SK-N-SH treated with all-trans-retinoic acid at 6 μM for 48 hours (cell line): Measurements from ENCODE around the gene C1R.

ENCODE experiments used
- ATAC-seq: fragments of 200-7000 bp; cut with Tn5 transposase; 3 replicates; pipeline ENCODE4 v1.9.1; 2020; ENCODE audit warnings: mild to moderate bottlenecking, moderate library complexity
- ARNTL ChIP-seq: fragments of 450-650 bp; formaldehyde crosslinking; IDR thresholded peaks from 2 replicates; pipeline ENCODE4 v1.5.0; 2020; ENCODE audit warnings: low read depth, mild to moderate bottlenecking, moderate library complexity, borderline replicate concordance
- BACH2 ChIP-seq: fragments of 250-450 bp; sonication (Bioruptor Pico); IDR thresholded peaks from 2 replicates; pipeline ENCODE4 v1.9.0; 2021; ENCODE audit warnings: mild to moderate bottlenecking, borderline replicate concordance
- CSDC2 ChIP-seq: fragments of 250-450 bp; sonication (Bioruptor Pico); IDR thresholded peaks from 2 replicates; pipeline ENCODE4 v1.5.0; 2020; ENCODE audit warnings: mild to moderate bottlenecking, moderate library complexity
- ESRRG ChIP-seq: fragments of 250-450 bp; sonication (Bioruptor Pico); IDR thresholded peaks from 2 replicates; pipeline ENCODE4 v1.6.1; 2021; ENCODE audit warnings: mild to moderate bottlenecking
- GLIS3 ChIP-seq: fragments of 250-450 bp; sonication (Bioruptor Pico); IDR thresholded peaks from 2 replicates; pipeline ENCODE4 v1.5.0; 2020; ENCODE audit warnings: mild to moderate bottlenecking, moderate library complexity
- ISL1 ChIP-seq: fragments of 250-450 bp; sonication (Bioruptor Pico); IDR thresholded peaks from 2 replicates; pipeline ENCODE4 v2.1.2; 2022; ENCODE audit warnings: mild to moderate bottlenecking, moderate library complexity
- OSR1 ChIP-seq: fragments of 250-450 bp; sonication (Bioruptor Pico); IDR thresholded peaks from 2 replicates; pipeline ENCODE4 v1.8.0; 2022; ENCODE audit warnings: moderate library complexity, mild to moderate bottlenecking, inconsistent platforms
- RARB ChIP-seq: fragments of 250-450 bp; sonication (Bioruptor Pico); IDR thresholded peaks from 2 replicates; pipeline ENCODE4 v1.8.0; 2021; ENCODE audit warnings: mild to moderate bottlenecking, moderate library complexity
- SNAI2 ChIP-seq: fragments of 250-450 bp; sonication (Bioruptor Pico); IDR thresholded peaks from 2 replicates; pipeline ENCODE4 v1.5.0; 2020; ENCODE audit warnings: mild to moderate bottlenecking, moderate library complexity
- TOX ChIP-seq: fragments of 250-450 bp; sonication (Bioruptor Pico); IDR thresholded peaks from 2 replicates; pipeline ENCODE4 v1.8.0; 2021; ENCODE audit warnings: mild to moderate bottlenecking, moderate library complexity, borderline replicate concordance
- ZFP3 ChIP-seq: fragments of 250-450 bp; sonication (Bioruptor Pico); IDR thresholded peaks from 2 replicates; pipeline ENCODE4 v1.5.0; 2020; ENCODE audit warnings: mild to moderate bottlenecking, moderate library complexity
- ZFP30 ChIP-seq: fragments of 450-650 bp; formaldehyde crosslinking; IDR thresholded peaks from 2 replicates; pipeline ENCODE4 v1.5.0; 2022; ENCODE audit warnings: mild to moderate bottlenecking, moderate library complexity
- ZNF565 ChIP-seq: fragments of 450-650 bp; formaldehyde crosslinking; conservative IDR thresholded peaks from 2 replicates; pipeline ENCODE4 v1.5.0; 2020; ENCODE audit warnings: low read depth, mild to moderate bottlenecking, moderate library complexity
- ZNF70 ChIP-seq: fragments of 450-650 bp; formaldehyde crosslinking; IDR thresholded peaks from 2 replicates; pipeline ENCODE4 v1.5.0; 2020; ENCODE audit warnings: mild to moderate bottlenecking, moderate library complexity
- ZNF8 ChIP-seq: fragments of 450-650 bp; formaldehyde crosslinking; IDR thresholded peaks from 2 replicates; pipeline ENCODE4 v1.5.0; 2020; ENCODE audit warnings: mild to moderate bottlenecking, moderate library complexity
- TF ChIP-seq, protein P1 (sequence below): fragments of 250-450 bp; sonication (Bioruptor Pico); IDR thresholded peaks from 2 replicates; pipeline ENCODE4 v1.5.0; 2020; ENCODE audit warnings: mild to moderate bottlenecking, moderate library complexity
- TF ChIP-seq, protein P2 (sequence below): fragments of 250-450 bp; sonication (Bioruptor Pico); IDR thresholded peaks from 2 replicates; pipeline ENCODE4 v1.5.1; 2020; ENCODE audit warnings: low read depth, mild to moderate bottlenecking, moderate library complexity
- TF ChIP-seq, protein P3 (sequence below): fragments of 250-450 bp; sonication (Bioruptor Pico); IDR thresholded peaks from 2 replicates; pipeline ENCODE4 v1.8.0; 2021; ENCODE audit warnings: low read depth, mild to moderate bottlenecking, moderate library complexity, borderline replicate concordance
- TF ChIP-seq, protein P4 (sequence below): fragments of 250-450 bp; sonication (Bioruptor Pico); IDR thresholded peaks from 2 replicates; pipeline ENCODE4 v1.5.1; 2021; ENCODE audit warnings: mild to moderate bottlenecking, moderate library complexity
- TF ChIP-seq, protein P5 (sequence below): fragments of 250-450 bp; sonication (Bioruptor Pico); IDR thresholded peaks from 2 replicates; pipeline ENCODE4 v1.8.0; 2020; ENCODE audit warnings: mild to moderate bottlenecking, moderate library complexity, borderline replicate concordance

Gene C1R

DNA sequence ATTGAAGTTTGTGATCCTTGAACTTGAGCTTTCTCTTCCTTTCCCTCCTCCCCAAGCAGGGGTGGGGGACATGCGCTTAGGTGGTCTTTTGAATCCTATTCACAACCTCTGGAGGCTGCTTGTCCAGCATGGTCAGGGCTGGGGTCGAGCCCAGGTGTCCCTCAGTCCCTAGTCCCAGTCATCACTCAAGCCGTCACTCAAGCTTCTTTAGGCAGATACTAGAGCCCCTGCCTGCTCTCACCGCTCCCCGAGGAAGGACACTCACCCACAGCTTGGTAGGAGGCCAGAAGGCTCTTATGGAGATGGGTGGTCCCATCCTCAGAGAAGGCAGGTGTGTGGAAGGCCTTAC, 17.3 kb upstream of the C1R start:
- no peak for TF ChIP-seq SNAI2 (CRISPR knock-in tag)
- no peak for TF ChIP-seq CSDC2 (CRISPR knock-in tag)
- TF ChIP-seq, protein P1, sequence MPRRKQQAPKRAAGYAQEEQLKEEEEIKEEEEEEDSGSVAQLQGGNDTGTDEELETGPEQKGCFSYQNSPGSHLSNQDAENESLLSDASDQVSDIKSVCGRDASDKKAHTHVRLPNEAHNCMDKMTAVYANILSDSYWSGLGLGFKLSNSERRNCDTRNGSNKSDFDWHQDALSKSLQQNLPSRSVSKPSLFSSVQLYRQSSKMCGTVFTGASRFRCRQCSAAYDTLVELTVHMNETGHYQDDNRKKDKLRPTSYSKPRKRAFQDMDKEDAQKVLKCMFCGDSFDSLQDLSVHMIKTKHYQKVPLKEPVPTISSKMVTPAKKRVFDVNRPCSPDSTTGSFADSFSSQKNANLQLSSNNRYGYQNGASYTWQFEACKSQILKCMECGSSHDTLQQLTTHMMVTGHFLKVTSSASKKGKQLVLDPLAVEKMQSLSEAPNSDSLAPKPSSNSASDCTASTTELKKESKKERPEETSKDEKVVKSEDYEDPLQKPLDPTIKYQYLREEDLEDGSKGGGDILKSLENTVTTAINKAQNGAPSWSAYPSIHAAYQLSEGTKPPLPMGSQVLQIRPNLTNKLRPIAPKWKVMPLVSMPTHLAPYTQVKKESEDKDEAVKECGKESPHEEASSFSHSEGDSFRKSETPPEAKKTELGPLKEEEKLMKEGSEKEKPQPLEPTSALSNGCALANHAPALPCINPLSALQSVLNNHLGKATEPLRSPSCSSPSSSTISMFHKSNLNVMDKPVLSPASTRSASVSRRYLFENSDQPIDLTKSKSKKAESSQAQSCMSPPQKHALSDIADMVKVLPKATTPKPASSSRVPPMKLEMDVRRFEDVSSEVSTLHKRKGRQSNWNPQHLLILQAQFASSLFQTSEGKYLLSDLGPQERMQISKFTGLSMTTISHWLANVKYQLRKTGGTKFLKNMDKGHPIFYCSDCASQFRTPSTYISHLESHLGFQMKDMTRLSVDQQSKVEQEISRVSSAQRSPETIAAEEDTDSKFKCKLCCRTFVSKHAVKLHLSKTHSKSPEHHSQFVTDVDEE (CRISPR knock-in tag), result no peak
- no peak for TF ChIP-seq ZNF70 (CRISPR knock-in tag)
- no peak for TF ChIP-seq RARB (CRISPR knock-in tag)
- no peak for TF ChIP-seq GLIS3 (CRISPR knock-in tag)
- TF ChIP-seq ZFP3 (CRISPR knock-in tag), result no peak
- TF ChIP-seq ZNF8, result no peak
- TF ChIP-seq, protein P2, sequence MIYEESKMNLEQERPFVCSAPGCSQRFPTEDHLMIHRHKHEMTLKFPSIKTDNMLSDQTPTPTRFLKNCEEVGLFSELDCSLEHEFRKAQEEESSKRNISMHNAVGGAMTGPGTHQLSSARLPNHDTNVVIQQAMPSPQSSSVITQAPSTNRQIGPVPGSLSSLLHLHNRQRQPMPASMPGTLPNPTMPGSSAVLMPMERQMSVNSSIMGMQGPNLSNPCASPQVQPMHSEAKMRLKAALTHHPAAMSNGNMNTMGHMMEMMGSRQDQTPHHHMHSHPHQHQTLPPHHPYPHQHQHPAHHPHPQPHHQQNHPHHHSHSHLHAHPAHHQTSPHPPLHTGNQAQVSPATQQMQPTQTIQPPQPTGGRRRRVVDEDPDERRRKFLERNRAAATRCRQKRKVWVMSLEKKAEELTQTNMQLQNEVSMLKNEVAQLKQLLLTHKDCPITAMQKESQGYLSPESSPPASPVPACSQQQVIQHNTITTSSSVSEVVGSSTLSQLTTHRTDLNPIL, result no peak
- ATAC-seq, result no peak

DNA sequence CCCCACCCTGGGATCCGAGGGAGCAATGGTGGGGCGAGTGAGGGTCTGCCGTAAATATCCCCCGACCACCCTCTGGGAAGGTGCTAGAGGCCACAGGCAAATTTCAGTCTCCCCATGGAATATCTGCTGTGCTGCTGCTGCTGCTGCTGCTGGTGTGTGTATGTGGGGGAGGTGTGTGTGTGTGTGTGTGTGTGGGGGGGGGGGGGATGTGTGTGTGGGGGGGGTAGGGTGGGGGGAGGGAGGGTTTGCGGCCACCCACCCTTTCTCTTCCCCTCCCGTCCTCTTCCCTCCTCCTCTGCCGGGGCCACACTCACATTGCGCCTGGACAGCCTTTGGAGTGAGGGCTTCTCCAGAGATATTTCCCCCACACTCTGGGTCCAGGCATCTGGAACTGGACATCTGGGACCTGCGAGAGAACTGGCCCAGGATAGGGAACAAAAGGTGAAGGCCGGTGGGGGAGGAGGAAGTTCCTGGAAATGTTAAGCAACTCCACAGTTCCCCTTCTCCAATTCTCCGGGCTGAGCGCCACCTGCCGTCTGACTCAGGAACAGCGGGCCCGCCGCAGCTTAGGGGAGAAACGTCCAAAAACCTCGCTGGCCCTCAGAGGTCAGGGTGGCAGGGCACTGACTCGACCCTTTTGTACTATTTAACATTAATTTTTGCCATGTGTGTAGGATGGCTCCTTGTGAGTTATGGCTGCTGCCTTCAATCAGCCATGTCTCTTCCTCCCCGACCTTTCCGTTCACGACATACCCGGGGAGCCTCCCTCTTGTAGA, 16.7 kb upstream of the C1R start, which contains the start of gene C1RL:
Gene C1RL (minus strand): TSS at position 419 of the 776 bp plus-strand sequence. CDS start 34 bp downstream, at position 385.
- peak; percentile 83 for ATAC-seq
- TF ChIP-seq ZNF565 (CRISPR knock-in tag) (no peak), ZFP30 (CRISPR knock-in tag) (no peak), ISL1 (CRISPR knock-in tag) (no peak), CSDC2 (CRISPR knock-in tag) (no peak), BACH2 (CRISPR knock-in tag) (no peak), SNAI2 (CRISPR knock-in tag) (no peak), GLIS3 (CRISPR knock-in tag) (no peak), ARNTL (CRISPR knock-in tag) (no peak), TOX (CRISPR knock-in tag) (no peak), OSR1 (CRISPR knock-in tag) (no peak)
- TF ChIP-seq, protein P1 (CRISPR knock-in tag), result no peak
- TF ChIP-seq, all 23 proteins: peak for 0

DNA sequence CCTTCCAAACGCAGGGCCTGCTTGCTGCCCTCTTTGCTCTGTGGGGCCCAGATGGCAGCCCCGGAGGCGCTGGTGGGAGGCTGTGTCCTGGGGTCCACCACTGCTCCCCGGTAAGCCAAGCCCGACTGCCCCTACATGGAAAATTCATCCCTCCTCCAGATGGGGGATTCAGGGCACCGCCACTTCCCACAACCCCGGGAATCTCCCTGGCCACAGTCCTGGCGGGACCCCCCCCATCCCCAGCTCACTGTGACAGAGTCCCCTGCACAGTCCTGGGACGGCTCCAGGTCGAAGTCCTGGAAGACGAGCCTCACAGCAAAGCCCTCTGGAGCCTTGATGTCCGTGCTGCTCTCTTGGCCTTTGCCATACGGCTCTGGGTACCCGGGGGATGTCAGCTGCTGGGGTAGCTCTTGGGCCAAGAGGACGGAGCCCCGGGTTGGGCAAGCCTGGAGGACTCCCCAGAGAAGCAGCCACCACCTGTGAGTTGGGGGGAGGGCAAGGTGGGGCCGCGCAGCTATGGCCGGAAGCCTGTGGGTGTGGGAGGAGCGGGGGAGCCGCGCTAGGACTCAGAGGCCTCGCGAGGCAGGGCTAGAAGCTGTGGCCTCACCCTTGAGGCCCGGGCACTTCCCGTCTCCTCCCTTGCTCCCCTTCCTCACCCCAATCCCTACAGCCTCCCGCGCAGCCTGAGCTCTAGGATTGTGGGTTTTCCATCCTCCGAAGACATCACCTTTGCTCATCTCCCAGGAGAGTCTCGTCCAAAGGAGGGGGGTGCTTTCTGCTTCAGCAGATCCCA, 16.0 kb upstream of the C1R start:
- no peak for TF ChIP-seq TOX (CRISPR knock-in tag)
- TF ChIP-seq GLIS3 (CRISPR knock-in tag), result no peak
- TF ChIP-seq SNAI2 (CRISPR knock-in tag), result no peak
- TF ChIP-seq, protein P3, sequence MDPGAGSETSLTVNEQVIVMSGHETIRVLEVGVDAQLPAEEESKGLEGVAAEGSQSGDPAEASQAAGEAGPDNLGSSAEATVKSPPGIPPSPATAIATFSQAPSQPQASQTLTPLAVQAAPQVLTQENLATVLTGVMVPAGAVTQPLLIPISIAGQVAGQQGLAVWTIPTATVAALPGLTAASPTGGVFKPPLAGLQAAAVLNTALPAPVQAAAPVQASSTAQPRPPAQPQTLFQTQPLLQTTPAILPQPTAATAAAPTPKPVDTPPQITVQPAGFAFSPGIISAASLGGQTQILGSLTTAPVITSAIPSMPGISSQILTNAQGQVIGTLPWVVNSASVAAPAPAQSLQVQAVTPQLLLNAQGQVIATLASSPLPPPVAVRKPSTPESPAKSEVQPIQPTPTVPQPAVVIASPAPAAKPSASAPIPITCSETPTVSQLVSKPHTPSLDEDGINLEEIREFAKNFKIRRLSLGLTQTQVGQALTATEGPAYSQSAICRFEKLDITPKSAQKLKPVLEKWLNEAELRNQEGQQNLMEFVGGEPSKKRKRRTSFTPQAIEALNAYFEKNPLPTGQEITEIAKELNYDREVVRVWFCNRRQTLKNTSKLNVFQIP, result no peak
- TF ChIP-seq, protein P4, sequence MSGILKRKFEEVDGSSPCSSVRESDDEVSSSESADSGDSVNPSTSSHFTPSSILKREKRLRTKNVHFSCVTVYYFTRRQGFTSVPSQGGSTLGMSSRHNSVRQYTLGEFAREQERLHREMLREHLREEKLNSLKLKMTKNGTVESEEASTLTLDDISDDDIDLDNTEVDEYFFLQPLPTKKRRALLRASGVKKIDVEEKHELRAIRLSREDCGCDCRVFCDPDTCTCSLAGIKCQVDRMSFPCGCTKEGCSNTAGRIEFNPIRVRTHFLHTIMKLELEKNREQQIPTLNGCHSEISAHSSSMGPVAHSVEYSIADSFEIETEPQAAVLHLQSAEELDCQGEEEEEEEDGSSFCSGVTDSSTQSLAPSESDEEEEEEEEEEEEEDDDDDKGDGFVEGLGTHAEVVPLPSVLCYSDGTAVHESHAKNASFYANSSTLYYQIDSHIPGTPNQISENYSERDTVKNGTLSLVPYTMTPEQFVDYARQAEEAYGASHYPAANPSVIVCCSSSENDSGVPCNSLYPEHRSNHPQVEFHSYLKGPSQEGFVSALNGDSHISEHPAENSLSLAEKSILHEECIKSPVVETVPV (CRISPR knock-in tag), result no peak
- TF ChIP-seq RARB (CRISPR knock-in tag), result no peak
- TF ChIP-seq, protein P5, sequence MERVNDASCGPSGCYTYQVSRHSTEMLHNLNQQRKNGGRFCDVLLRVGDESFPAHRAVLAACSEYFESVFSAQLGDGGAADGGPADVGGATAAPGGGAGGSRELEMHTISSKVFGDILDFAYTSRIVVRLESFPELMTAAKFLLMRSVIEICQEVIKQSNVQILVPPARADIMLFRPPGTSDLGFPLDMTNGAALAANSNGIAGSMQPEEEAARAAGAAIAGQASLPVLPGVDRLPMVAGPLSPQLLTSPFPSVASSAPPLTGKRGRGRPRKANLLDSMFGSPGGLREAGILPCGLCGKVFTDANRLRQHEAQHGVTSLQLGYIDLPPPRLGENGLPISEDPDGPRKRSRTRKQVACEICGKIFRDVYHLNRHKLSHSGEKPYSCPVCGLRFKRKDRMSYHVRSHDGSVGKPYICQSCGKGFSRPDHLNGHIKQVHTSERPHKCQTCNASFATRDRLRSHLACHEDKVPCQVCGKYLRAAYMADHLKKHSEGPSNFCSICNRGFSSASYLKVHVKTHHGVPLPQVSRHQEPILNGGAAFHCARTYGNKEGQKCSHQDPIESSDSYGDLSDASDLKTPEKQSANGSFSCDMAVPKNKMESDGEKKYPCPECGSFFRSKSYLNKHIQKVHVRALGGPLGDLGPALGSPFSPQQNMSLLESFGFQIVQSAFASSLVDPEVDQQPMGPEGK (CRISPR knock-in tag), result no peak
- no peak for TF ChIP-seq ZNF70 (CRISPR knock-in tag)
- TF ChIP-seq ZFP30 (CRISPR knock-in tag), result no peak
- no peak for TF ChIP-seq ISL1 (CRISPR knock-in tag)
- TF ChIP-seq ZNF565 (CRISPR knock-in tag), result no peak
- no peak for TF ChIP-seq ZNF8
- no peak for TF ChIP-seq CSDC2 (CRISPR knock-in tag)
- TF ChIP-seq ESRRG (CRISPR knock-in tag), result no peak
- no peak for TF ChIP-seq OSR1 (CRISPR knock-in tag)
- TF ChIP-seq, all 23 proteins: peak for 0
- ATAC-seq, result peak; percentile 86
